NCI-H1105 treated with DMSO at 0.1 percent for 48 hours (cell line): ENCODE data around the gene INTS2.
"Not testable (repeated sequence)": the region's sequence is repeated elsewhere in the genome, so short reads cannot be mapped to it uniquely, and the experiment has no call there.

Experiments
- DNase-seq: peaks from one replicate; lab custom pipeline; 2025; lab: John Stamatoyannopoulos, UW

INTS2 gene

GRCh38 chr17:61927208-61928100, at the start of gene INTS2:
Gene INTS2 (minus strand): TSS chr17:61927982. CDS start chr17:61926644, 1,338 bp downstream.
- peak; percentile 83 for DNase-seq

GRCh38 chr17:61974115-61974514, 46.3 kb upstream of the INTS2 start:
- DNase-seq = no peak

- no peak for DNase-seq
Measured at GRCh38 chr17:61972311-61972710, 44.5 kb upstream of the INTS2 start.

GRCh38 chr17:61970030-61970429, 42.2 kb upstream of the INTS2 start:
- DNase-seq = no peak

- no peak for DNase-seq
Measured at GRCh38 chr17:61968757-61969156, 41.0 kb upstream of the INTS2 start.

GRCh38 chr17:61967729-61968128, 39.9 kb upstream of the INTS2 start:
- no peak for DNase-seq

GRCh38 chr17:61966191-61966590, 38.4 kb upstream of the INTS2 start:
- DNase-seq = peak; percentile 83

- DNase-seq = no peak
Measured at GRCh38 chr17:61955619-61956018, 27.8 kb upstream of the INTS2 start.

- no peak for DNase-seq
Measured at GRCh38 chr17:61947367-61948078, 19.7 kb upstream of the INTS2 start.

GRCh38 chr17:61946359-61946758, 18.6 kb upstream of the INTS2 start:
- DNase-seq = no peak

GRCh38 chr17:61943117-61943516, 15.3 kb upstream of the INTS2 start:
- no peak for DNase-seq

GRCh38 chr17:61942085-61942484, 14.3 kb upstream of the INTS2 start:
- DNase-seq = no peak

GRCh38 chr17:61928101-61928436, 287 bp upstream of the INTS2 start:
- no peak for DNase-seq

- DNase-seq = no peak
Measured at GRCh38 chr17:61926826-61927207, 965 bp downstream of the INTS2 start.

GRCh38 chr17:61915162-61915561, 12.6 kb downstream of the INTS2 start:
- not testable (repeated sequence) for DNase-seq

GRCh38 chr17:61908292-61909037, 19.3 kb downstream of the INTS2 start:
- DNase-seq = no peak

GRCh38 chr17:61907361-61907760, 20.4 kb downstream of the INTS2 start:
- no peak for DNase-seq

- no peak for DNase-seq
Measured at GRCh38 chr17:61904094-61904710, 23.6 kb downstream of the INTS2 start.

- DNase-seq = no peak
Measured at GRCh38 chr17:61903251-61903650, 24.5 kb downstream of the INTS2 start.

- no peak for DNase-seq
Measured at GRCh38 chr17:61897548-61898180, 30.1 kb downstream of the INTS2 start.

GRCh38 chr17:61895391-61895790, 32.4 kb downstream of the INTS2 start:
- no peak for DNase-seq

- not testable (repeated sequence) for DNase-seq
Measured at GRCh38 chr17:61894310-61894709, 33.5 kb downstream of the INTS2 start.
